ENCODE data around the gene PRDM16. TPM values are rescaled to one million over a fixed set of nuclear protein-coding genes. Genes with fewer than 3 reads are reported as not detected.
A peak's percentile ranks its signal among the peaks of the same experiment; 100 is the strongest.

Gene PRDM16
- total and polyA plus RNA-seq, 2 of the 8 experiments (the other 6 are each of a cell fraction or from before 2014, with no cell fraction given): 0.39 to 0.43 TPM

- Histone ChIP-seq H2BK12ac (ENCODE audit: low read depth, low read length) (no peak overlapping the region), H3K9me3 (ENCODE audit: insufficient read depth in 2 of 2, low read depth in 1 of 2, low read length in 1 of 2) (no peaks in the 10 kb centered on the region), H3K9ac (replicated peaks in 1 of 4; ENCODE audit: extremely low read depth in 1 of 4, low read depth in 3 of 4, low read length in 3 of 4) (no peak overlapping the region; a peak in 1 of 7 replicates), H3K79me2 (ENCODE audit: control insufficient read depth in 1 of 2, insufficient read depth in 2 of 2, low read length in 2 of 2) (peaks cover 0 to 11% of the 10 kb centered on the region in 2 experiments; a peak in 1 of 4 replicates), H2BK15ac (ENCODE audit: low read length) (no peak overlapping the region), H2BK5ac (ENCODE audit: low read depth, low read length) (peak overlapping the region; percentile 63; the same call in 1 of the 2 replicates), H3K27me3 (replicated peaks in 1 of 4; ENCODE audit: control insufficient read depth in 3 of 4, extremely low read depth in 1 of 4, insufficient read depth in 3 of 4, low read length in 3 of 4) (no peaks in the 10 kb centered on the region), H3K14ac (ENCODE audit: insufficient read length) (no peak overlapping the region), H3K4me2 (ENCODE audit: insufficient read depth in 1 of 2, low read depth in 2 of 2, low read length in 2 of 2) (no peak overlapping the region), H2AK5ac (ENCODE audit: low read depth, low read length) (no peak overlapping the region), H3K4me1 (replicated peaks in 1 of 4; ENCODE audit: control insufficient read depth in 3 of 4, insufficient read depth in 4 of 4, low read length in 3 of 4) (peaks cover 0 to 5% (median 4%) of the 10 kb centered on the region in 4 experiments; a peak in 6 of 7 replicates), H4K5ac (ENCODE audit: insufficient read length, low read depth, low read length) (no peak overlapping the region), H4K91ac (replicated peaks; ENCODE audit: insufficient read length, low read length) (no peak overlapping the region), H3K36me3 (ENCODE audit: control insufficient read depth in 2 of 4, insufficient read depth in 4 of 4, low read length in 3 of 4) (no peaks in the 10 kb centered on the region), H2BK120ac (replicated peaks; ENCODE audit: low read depth, low read length) (no peak overlapping the region), H3K56ac (replicated peaks; ENCODE audit: insufficient read length, low read depth, low read length) (no peak overlapping the region), H3K18ac (ENCODE audit: extremely low read depth, low read length) (no peak overlapping the region; the same call in 1 of the 2 replicates), H3K23ac (ENCODE audit: insufficient read length) (no peak overlapping the region), H3K27ac (ENCODE audit: low read depth, low read length) (no peak overlapping the region), H3K4ac (replicated peaks; ENCODE audit: insufficient read length, low read depth, low read length) (no peak overlapping the region), H4K8ac (ENCODE audit: extremely low read depth, insufficient read depth, low read length) (no peak overlapping the region), H2BK20ac (ENCODE audit: low read length) (no peak overlapping the region), H2AFZ (ENCODE audit: low read length) (no peak overlapping the region), H3K4me3 (ENCODE audit: extremely low read depth in 1 of 4, insufficient read depth in 2 of 4, low read depth in 3 of 4, low read length in 4 of 4) (no peak overlapping the region), H4K20me1 (replicated peaks in 1 of 2; ENCODE audit: control insufficient read depth in 1 of 2, insufficient read depth in 2 of 2, low read length in 2 of 2) (peaks cover 3 to 16% of the 10 kb centered on the region in 2 experiments), H3K23me2 (ENCODE audit: low read depth, low read length) (no peaks in the 10 kb centered on the region), H3K79me1 (ENCODE audit: low read depth, low read length) (peaks cover 5% of the 10 kb centered on the region; the same call in 1 of the 2 replicates)
- POLR2A ChIA-PET (ENCODE audit: partially characterized antibody): interaction anchor here (0.9 to 1.1 kb wide), 2 partner anchors 11 to 12 kb away, joined by 3 to 5 read pairs; no protein-coding TSS in a partner anchor
- TF ChIP-seq ZNF274 (IDR thresholded peaks at IDR 0.05; ENCODE audit: borderline replicate concordance, extremely low read depth, low read length): no peak
- TF ChIP-seq CTCF (IDR thresholded peaks at IDR 0.05; ENCODE audit: control extremely low read depth in 1 of 3, insufficient read depth in 1 of 3, low read depth in 1 of 3, low read length in 3 of 3): no peak
- no peak for TF ChIP-seq BACH1 (IDR thresholded peaks at IDR 0.05; ENCODE audit: low read length)
- WGBS, 2 experiments (ENCODE audit: extremely low coverage in 1 of 2, insufficient coverage in 1 of 2, insufficient read length in 1 of 2, insufficient replicate concordance in 2 of 2, low coverage in 1 of 2, low lambda C conversion rate in 2 of 2, missing lambda C conversion rate in 1 of 2): 87% methylated on average over 14 of the region's 14 CpGs; no CpG with 5 or more reads in 1 of the 2 experiments
- CTCF ChIA-PET (ENCODE audit: partially characterized antibody): interaction anchor here (1.0 to 1.1 kb wide), 2 partner anchors 8 to 11 kb away, joined by 6 read pairs; no protein-coding TSS in a partner anchor
- no peak for DNase-seq (ENCODE audit: low read depth in 1 of 2, low spot score in 2 of 2)
- FAIRE-seq: no peak
These were observed 391.7 kb downstream of the PRDM16 start for GRCh38 chr1:3460672-3461131.

Data from H1 (cell line).